MG63 (cell line): ENCODE data around the gene CFAP46. TPM values are rescaled to one million over a fixed set of nuclear protein-coding genes. Genes with fewer than 3 reads are reported as not detected.
A peak's percentile ranks its signal among the peaks of the same experiment; 100 is the strongest.
"Not testable (repeated sequence)": the region's sequence is repeated elsewhere in the genome, so short reads cannot be mapped to it uniquely, and the experiment has no call there.

Source experiments
- DNase-seq: peaks from one replicate; pipeline ENCODE4 v3.0.0-alpha.2; 2020
- H3K27me3 ChIP-seq: fragments of 250-450 bp; sonication (Bioruptor Pico); 2 replicates; pipeline ENCODE4 v1.5.1; 2020; ENCODE audit warnings: mild to moderate bottlenecking, moderate library complexity
- H3K36me3 ChIP-seq: fragments of 250-450 bp; sonication (Bioruptor Pico); 2 replicates; pipeline ENCODE4 v1.5.1; 2020; ENCODE audit warnings: mild to moderate bottlenecking, moderate library complexity
- H3K4me3 ChIP-seq: fragments of 250-450 bp; sonication (Bioruptor Pico); 2 replicates; pipeline ENCODE4 v1.5.1; 2020; ENCODE audit warnings: mild to moderate bottlenecking, moderate library complexity
- H3K9me3 ChIP-seq: fragments of 250-450 bp; sonication (Bioruptor Pico); 2 replicates; pipeline ENCODE4 v1.5.1; 2020; ENCODE audit warnings: mild to moderate bottlenecking, moderate library complexity
- total RNA-seq: library from RNA; depleted of rRNA; stranded (reverse); fragments of >200 nt; shearing (Covaris generic); gene quantifications from 2 replicates; pipeline ENCODE4 v1.2.3, GENCODE V29; 2014; ENCODE audit warnings: low replicate concordance

Gene CFAP46
- total RNA-seq, 1 experiment from 2014 or later: 0.33 TPM

- H3K4me3 ChIP-seq: no peak overlapping the region
- no peak for DNase-seq
- no peaks in the 10 kb centered on the region for H3K36me3 ChIP-seq
- peaks cover 11% of the 10 kb centered on the region; the same call in 1 of the 2 replicates for H3K27me3 ChIP-seq
- H3K9me3 ChIP-seq: no peaks in the 10 kb centered on the region
Measured at GRCh38 chr10:132972149-132972985, 30.0 kb upstream of the CFAP46 start.

- DNase-seq: no peak
- H3K4me3 ChIP-seq: no peak overlapping the region
- H3K36me3 ChIP-seq: no peaks in the 10 kb centered on the region
- H3K27me3 ChIP-seq: peaks cover 11% of the 10 kb centered on the region; the same call in 1 of the 2 replicates
- no peaks in the 10 kb centered on the region for H3K9me3 ChIP-seq
Measured at GRCh38 chr10:132971448-132972148, 29.2 kb upstream of the CFAP46 start.

- H3K36me3 ChIP-seq: no peaks in the 10 kb centered on the region
- H3K9me3 ChIP-seq: no peaks in the 10 kb centered on the region
- no peak for DNase-seq
- H3K4me3 ChIP-seq: no peak overlapping the region
- H3K27me3 ChIP-seq: peaks cover 11% of the 10 kb centered on the region; the same call in 1 of the 2 replicates
Measured at GRCh38 chr10:132970641-132971438, 28.5 kb upstream of the CFAP46 start.

- peaks cover 11% of the 10 kb centered on the region; the same call in 1 of the 2 replicates for H3K27me3 ChIP-seq
- H3K36me3 ChIP-seq: no peaks in the 10 kb centered on the region
- no peak overlapping the region for H3K4me3 ChIP-seq
- no peaks in the 10 kb centered on the region for H3K9me3 ChIP-seq
- no peak for DNase-seq
Measured at GRCh38 chr10:132967540-132967939, 25.2 kb upstream of the CFAP46 start.

- Histone ChIP-seq H3K27me3 (peaks cover 11% of the 10 kb centered on the region; the same call in 1 of the 2 replicates), H3K36me3 (no peaks in the 10 kb centered on the region), H3K4me3 (no peak overlapping the region), H3K9me3 (no peaks in the 10 kb centered on the region)
- no peak for DNase-seq
Measured at GRCh38 chr10:132965411-132966057, 23.2 kb upstream of the CFAP46 start.

GRCh38 chr10:132964707-132965410, 22.5 kb upstream of the CFAP46 start:
- not testable (repeated sequence) for H3K36me3 ChIP-seq, H3K4me3 ChIP-seq, H3K27me3 ChIP-seq, DNase-seq, H3K9me3 ChIP-seq

- no peak for DNase-seq
- Histone ChIP-seq H3K4me3 (no peak overlapping the region), H3K36me3 (no peaks in the 10 kb centered on the region), H3K27me3 (peaks cover 2% of the 10 kb centered on the region; the same call in 1 of the 2 replicates), H3K9me3 (no peaks in the 10 kb centered on the region)
Measured at GRCh38 chr10:132964231-132964630, 21.9 kb upstream of the CFAP46 start.

GRCh38 chr10:132963430-132963960, 21.1 kb upstream of the CFAP46 start:
- Histone ChIP-seq H3K36me3 (no peaks in the 10 kb centered on the region), H3K27me3 (no peaks in the 10 kb centered on the region), H3K9me3 (no peaks in the 10 kb centered on the region), H3K4me3 (no peak overlapping the region)
- DNase-seq: no peak

- no peaks in the 10 kb centered on the region for H3K36me3 ChIP-seq
- no peaks in the 10 kb centered on the region for H3K9me3 ChIP-seq
- no peak for DNase-seq
- H3K4me3 ChIP-seq: peak overlapping the region; percentile 45
- no peaks in the 10 kb centered on the region for H3K27me3 ChIP-seq
Measured at GRCh38 chr10:132962623-132963429, 20.5 kb upstream of the CFAP46 start.

- Histone ChIP-seq H3K36me3 (no peaks in the 10 kb centered on the region), H3K4me3 (peak overlapping the region; percentile 45), H3K27me3 (no peaks in the 10 kb centered on the region), H3K9me3 (no peaks in the 10 kb centered on the region)
- peak; percentile 26 for DNase-seq
Measured at GRCh38 chr10:132961787-132962622, 19.6 kb upstream of the CFAP46 start.

GRCh38 chr10:132961420-132961786, 19.0 kb upstream of the CFAP46 start:
- H3K27me3 ChIP-seq: no peaks in the 10 kb centered on the region
- no peaks in the 10 kb centered on the region for H3K36me3 ChIP-seq
- DNase-seq: no peak
- H3K4me3 ChIP-seq: no peak overlapping the region
- no peaks in the 10 kb centered on the region for H3K9me3 ChIP-seq

GRCh38 chr10:132960631-132961419, 18.5 kb upstream of the CFAP46 start:
- DNase-seq: no peak
- no peaks in the 10 kb centered on the region for H3K36me3 ChIP-seq
- no peaks in the 10 kb centered on the region for H3K9me3 ChIP-seq
- H3K4me3 ChIP-seq: no peak overlapping the region
- no peaks in the 10 kb centered on the region for H3K27me3 ChIP-seq

GRCh38 chr10:132960071-132960472, 17.7 kb upstream of the CFAP46 start:
- no peak for DNase-seq
- Histone ChIP-seq H3K27me3 (no peaks in the 10 kb centered on the region), H3K4me3 (no peak overlapping the region), H3K36me3 (no peaks in the 10 kb centered on the region), H3K9me3 (no peaks in the 10 kb centered on the region)

- H3K4me3 ChIP-seq: no peak overlapping the region
- no peak for DNase-seq
- H3K36me3 ChIP-seq: no peaks in the 10 kb centered on the region
- no peaks in the 10 kb centered on the region for H3K9me3 ChIP-seq
- H3K27me3 ChIP-seq: no peaks in the 10 kb centered on the region
Measured at GRCh38 chr10:132959559-132959961, 17.2 kb upstream of the CFAP46 start.
